GM12878 (cell line): ENCODE measurements around the gene STXBP2. TPM values are rescaled to one million over a fixed set of nuclear protein-coding genes. Genes with fewer than 3 reads are reported as not detected.

ENCODE experiments used
- ATAC-seq: fragments of 200-7000 bp; cut with Tn5 transposase; 3 replicates; pipeline ENCODE4 v1.9.1; 2020; ENCODE audit warnings: mild to moderate bottlenecking, moderate library complexity
- BruUV-seq: library from RNA; stranded (reverse); fragments of 400-500 nt; replicated peaks from 2 replicates; lab custom pipeline; 2021; lab: Mats Ljungman, UMichigan
- CTCF ChIA-PET: fragments of 300-600 bp; sonication (Branson Sonifier 250); formaldehyde crosslinking; extraction: SDS; loops from one replicate; lab custom pipeline; 2021; ENCODE audit warnings: inconsistent platforms; lab: Yijun Ruan, JAX
- POLR2A ChIA-PET: fragments of 350-600 bp; formaldehyde crosslinking; extraction: SDS; loops from one replicate; lab custom pipeline; 2021; ENCODE audit warnings: inconsistent platforms; lab: Charles Lee
- RAD21 ChIA-PET: fragments of 300-600 bp; sonication (Branson Sonifier 250); formaldehyde crosslinking; loops from one replicate; lab custom pipeline; 2023; ENCODE audit warnings: antibody characterized with exemption; ENCODE audit not compliant: unreplicated experiment; lab: Charles Lee
- SMC1A ChIA-PET: fragments of 300-600 bp; sonication (Branson Sonifier 250); formaldehyde crosslinking; loops from one replicate; lab custom pipeline; 2023; ENCODE audit not compliant: unreplicated experiment, uncharacterized antibody; lab: Charles Lee
- DNase-seq: peaks from one replicate; pipeline ENCODE4 v3.0.0-alpha.2; 2011; ENCODE audit warnings: low read depth, low spot score
- FAIRE-seq: peaks from 3 replicates; lab custom pipeline; 2011; peaks lifted over from hg19 to GRCh38; lab: Jason Lieb, UNC
- H2AFZ ChIP-seq: 2 replicates; pipeline ENCODE4 v1.6.0; 2011; ENCODE audit warnings: low read depth, low read length, control low read depth; ENCODE audit not compliant: control insufficient read depth
- H3K27ac ChIP-seq: 2 replicates; pipeline ENCODE4 v1.5.1; 2011; ENCODE audit warnings: control low read depth; ENCODE audit not compliant: control insufficient read depth, insufficient read depth
- H3K27me3 ChIP-seq, 2 experiments: replicated peaks in 1 of 2; 2 replicates each; pipeline versions ENCODE4 v1.6.0 to v1.6.1; 2011; ENCODE audit warnings: low read length in 1 of 2; ENCODE audit not compliant: control insufficient read depth in 2 of 2, insufficient read depth in 2 of 2
- H3K36me3 ChIP-seq, 2 experiments: 2 replicates each; pipeline ENCODE4 v1.5.1; 2011; ENCODE audit warnings: low read length in 1 of 2; ENCODE audit not compliant: control insufficient read depth in 2 of 2, insufficient read depth in 2 of 2
- H3K4me1 ChIP-seq: 2 replicates; pipeline ENCODE4 v1.6.1; 2011; ENCODE audit warnings: mild to moderate bottlenecking, low read length, moderate library complexity, mixed read lengths; ENCODE audit not compliant: control insufficient read depth, insufficient read depth
- H3K4me2 ChIP-seq: 2 replicates; pipeline ENCODE4 v1.6.0; 2011; ENCODE audit warnings: control low read depth; ENCODE audit not compliant: control insufficient read depth, insufficient read depth
- H3K4me3 ChIP-seq: fragments of 200-600 bp; sonication (generic); 2 replicates; pipeline ENCODE4 v1.5.1; 2016
- H3K79me2 ChIP-seq: 2 replicates; pipeline ENCODE4 v1.6.0; 2011; ENCODE audit warnings: low read length; ENCODE audit not compliant: control insufficient read depth, insufficient read depth
- H3K9ac ChIP-seq: 2 replicates; pipeline ENCODE4 v1.8.0; 2011; ENCODE audit warnings: low read length, control low read depth, mixed read lengths; ENCODE audit not compliant: control insufficient read depth, insufficient read depth
- H3K9me3 ChIP-seq: replicated peaks from 3 replicates; pipeline ENCODE4 v1.5.1; 2011; ENCODE audit warnings: mild to moderate bottlenecking, low read length; ENCODE audit not compliant: control insufficient read depth, insufficient read depth
- H4K20me1 ChIP-seq: 2 replicates; pipeline ENCODE4 v1.6.0; 2011; ENCODE audit not compliant: control insufficient read depth, insufficient read depth
- BCL11A ChIP-seq: IDR thresholded peaks from 2 replicates; pipeline ENCODE4 v1.6.1; 2011; ENCODE audit warnings: low read depth, low read length
- CHD1 ChIP-seq: IDR thresholded peaks from 2 replicates; pipeline ENCODE4 v1.6.1; 2012; ENCODE audit warnings: low read depth, low read length, improper control_type of control experiment
- CREM ChIP-seq: IDR thresholded peaks from 2 replicates; pipeline ENCODE4 v1.6.1; 2014; ENCODE audit warnings: antibody characterized with exemption, low read depth
- E2F4 ChIP-seq: IDR thresholded peaks from 2 replicates; pipeline ENCODE4 v1.6.1; 2012; ENCODE audit warnings: low read depth, low read length, improper control_type of control experiment
- GABPA ChIP-seq: IDR thresholded peaks from 2 replicates; pipeline ENCODE4 v1.6.1; 2014; ENCODE audit warnings: antibody characterized with exemption, low read depth, mild to moderate bottlenecking, inconsistent platforms
- HDAC6 ChIP-seq: fragments of 200-600 bp; sonication (generic); IDR thresholded peaks from one replicate; pipeline ENCODE4 v1.8.0; 2017; ENCODE audit warnings: antibody characterized with exemption; ENCODE audit not compliant: unreplicated experiment
- HDGF ChIP-seq: fragments of 450-650 bp; IDR thresholded peaks from 2 replicates; pipeline ENCODE4 v1.6.1; 2016; ENCODE audit warnings: antibody characterized with exemption
- IRF4 ChIP-seq: IDR thresholded peaks from 2 replicates; pipeline ENCODE4 v1.6.1; 2011; ENCODE audit warnings: low read depth, low read length
- MTA3 ChIP-seq: IDR thresholded peaks from 2 replicates; pipeline ENCODE4 v1.6.1; 2012; ENCODE audit warnings: low read length, inconsistent platforms, borderline replicate concordance
- POLR2A ChIP-seq: IDR thresholded peaks from 2 replicates; pipeline ENCODE4 v1.6.1; 2011; ENCODE audit warnings: low read depth, mild to moderate bottlenecking, low read length
- SMARCA5 ChIP-seq: fragments of 450-650 bp; IDR thresholded peaks from 2 replicates; pipeline ENCODE4 v1.6.1; 2017; ENCODE audit warnings: mild to moderate bottlenecking
- STAT1 ChIP-seq: fragments of 450-650 bp; conservative IDR thresholded peaks from 2 replicates; pipeline ENCODE4 v1.6.1; 2014; ENCODE audit warnings: antibody characterized with exemption, mild to moderate bottlenecking
- ZNF622 ChIP-seq: fragments of 450-650 bp; IDR thresholded peaks from 2 replicates; pipeline ENCODE4 v1.6.1; 2017; ENCODE audit warnings: mild to moderate bottlenecking, inconsistent platforms
- WGBS: methylation state at CpG from one replicate; pipeline ENCODE4 v1.1.6; 2016; ENCODE audit warnings: low lambda C conversion rate; ENCODE audit not compliant: insufficient replicate concordance, insufficient coverage; ENCODE audit errors: missing lambda C conversion rate; 5-methylcytosine and 5-hydroxymethylcytosine counted together
- in situ Hi-C: fragments of 300-500 bp; cut with MboI; formaldehyde crosslinking; loops from 9 replicates; pipeline ENCODE4 v1.14.3; 2018; ENCODE audit warnings: mixed read lengths
- intact Hi-C: fragments of 100-400 bp; cut with micrococcal nuclease; formaldehyde crosslinking; loops from one replicate; pipeline ENCODE4 v1.14.2; 2022; ENCODE audit not compliant: unreplicated experiment
- polyA plus RNA-seq, 11 experiments: library from polyadenylated mRNA; depleted of rRNA in 4 of 11; unstranded in 6 of 11; stranded (reverse) in 5 of 11; fragments of >200 nt; fragmentation: Nextera tagmentation in 4 of 11; fragmentation: Illumina TruSeq in 1 of 11; extraction: Ambion mirVana in 4 of 11; extraction: Trizol in 1 of 11; gene quantifications; 1 replicate in 1 of 11; 2 replicates in 10 of 11; pipeline versions ENCODE4 v1.2.1 to v1.2.3, GENCODE V29; 2011 to 2016; ENCODE audit warnings: inconsistent platforms in 2 of 11, missing spikeins in 2 of 11, low read depth in 1 of 11
- total RNA-seq, 4 experiments: library from RNA; depleted of rRNA in 3 of 4; stranded (reverse); fragments of >200 nt in 3 of 4; fragmentation: Illumina TruSeq in 1 of 4; extraction: Trizol in 1 of 4; gene quantifications; 2 replicates each; pipeline versions ENCODE4 v1.2.1 to v1.2.3, GENCODE V29; 2013 to 2021
- TF ChIP-seq, protein P1 (sequence below): IDR thresholded peaks from 2 replicates; pipeline ENCODE4 v1.6.1; 2012; ENCODE audit warnings: improper control_type of control experiment, low read depth, low read length; ENCODE audit not compliant: insufficient replicate concordance
- TF ChIP-seq, protein P2 (sequence below): fragments of 150-350 bp; IDR thresholded peaks from 2 replicates; pipeline ENCODE4 v1.6.1; 2014; ENCODE audit warnings: mild to moderate bottlenecking, low read depth, low read length

STXBP2 gene
- total and polyA plus RNA-seq, 10 of the 15 experiments (the other 5 are each of a cell fraction or from before 2014, with no cell fraction given), result 2.6 to 111 (median 61.4) TPM

- TF ChIP-seq, protein P1, sequence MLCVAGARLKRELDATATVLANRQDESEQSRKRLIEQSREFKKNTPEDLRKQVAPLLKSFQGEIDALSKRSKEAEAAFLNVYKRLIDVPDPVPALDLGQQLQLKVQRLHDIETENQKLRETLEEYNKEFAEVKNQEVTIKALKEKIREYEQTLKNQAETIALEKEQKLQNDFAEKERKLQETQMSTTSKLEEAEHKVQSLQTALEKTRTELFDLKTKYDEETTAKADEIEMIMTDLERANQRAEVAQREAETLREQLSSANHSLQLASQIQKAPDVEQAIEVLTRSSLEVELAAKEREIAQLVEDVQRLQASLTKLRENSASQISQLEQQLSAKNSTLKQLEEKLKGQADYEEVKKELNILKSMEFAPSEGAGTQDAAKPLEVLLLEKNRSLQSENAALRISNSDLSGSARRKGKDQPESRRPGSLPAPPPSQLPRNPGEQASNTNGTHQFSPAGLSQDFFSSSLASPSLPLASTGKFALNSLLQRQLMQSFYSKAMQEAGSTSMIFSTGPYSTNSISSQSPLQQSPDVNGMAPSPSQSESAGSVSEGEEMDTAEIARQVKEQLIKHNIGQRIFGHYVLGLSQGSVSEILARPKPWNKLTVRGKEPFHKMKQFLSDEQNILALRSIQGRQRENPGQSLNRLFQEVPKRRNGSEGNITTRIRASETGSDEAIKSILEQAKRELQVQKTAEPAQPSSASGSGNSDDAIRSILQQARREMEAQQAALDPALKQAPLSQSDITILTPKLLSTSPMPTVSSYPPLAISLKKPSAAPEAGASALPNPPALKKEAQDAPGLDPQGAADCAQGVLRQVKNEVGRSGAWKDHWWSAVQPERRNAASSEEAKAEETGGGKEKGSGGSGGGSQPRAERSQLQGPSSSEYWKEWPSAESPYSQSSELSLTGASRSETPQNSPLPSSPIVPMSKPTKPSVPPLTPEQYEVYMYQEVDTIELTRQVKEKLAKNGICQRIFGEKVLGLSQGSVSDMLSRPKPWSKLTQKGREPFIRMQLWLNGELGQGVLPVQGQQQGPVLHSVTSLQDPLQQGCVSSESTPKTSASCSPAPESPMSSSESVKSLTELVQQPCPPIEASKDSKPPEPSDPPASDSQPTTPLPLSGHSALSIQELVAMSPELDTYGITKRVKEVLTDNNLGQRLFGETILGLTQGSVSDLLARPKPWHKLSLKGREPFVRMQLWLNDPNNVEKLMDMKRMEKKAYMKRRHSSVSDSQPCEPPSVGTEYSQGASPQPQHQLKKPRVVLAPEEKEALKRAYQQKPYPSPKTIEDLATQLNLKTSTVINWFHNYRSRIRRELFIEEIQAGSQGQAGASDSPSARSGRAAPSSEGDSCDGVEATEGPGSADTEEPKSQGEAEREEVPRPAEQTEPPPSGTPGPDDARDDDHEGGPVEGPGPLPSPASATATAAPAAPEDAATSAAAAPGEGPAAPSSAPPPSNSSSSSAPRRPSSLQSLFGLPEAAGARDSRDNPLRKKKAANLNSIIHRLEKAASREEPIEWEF, result no peak
- no peak for TF ChIP-seq SMARCA5
- TF ChIP-seq IRF4, result no peak
- TF ChIP-seq CHD1, result no peak
Measured at GRCh38 chr19:7638802-7639465, 2.0 kb downstream of the STXBP2 start (continued).

DNA sequence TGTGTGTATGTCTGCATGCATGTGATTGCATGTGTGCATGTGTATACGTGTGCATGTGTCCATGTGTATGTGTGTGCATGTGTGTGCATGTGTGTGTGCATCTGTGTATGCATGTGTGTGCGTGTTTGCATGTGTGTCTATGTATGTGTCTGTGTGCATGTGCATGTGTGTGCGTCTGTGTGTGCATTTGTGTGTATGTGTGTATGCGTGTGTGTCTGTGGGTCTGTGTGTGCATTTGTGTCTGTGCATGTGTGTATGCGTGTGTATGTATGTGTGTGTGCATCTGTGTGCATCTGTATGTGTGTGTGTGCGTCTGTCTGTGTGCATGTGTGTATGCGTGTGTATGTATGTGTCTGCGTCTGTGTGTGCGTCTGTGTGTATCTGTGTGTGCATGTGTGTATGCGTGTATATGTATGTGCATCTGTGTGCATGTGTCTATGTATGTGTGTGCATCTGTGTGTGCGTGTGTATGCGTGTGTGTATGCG lies 3.0 kb downstream of the STXBP2 start:
- POLR2A ChIA-PET, result no interaction called here
- H3K27me3 ChIP-seq, result no peaks in the 10 kb centered on the region
- H3K79me2 ChIP-seq, result peaks cover 18% of the 10 kb centered on the region
- BruUV-seq, result no TSS peak
- no peak overlapping the region for H3K9ac ChIP-seq
- intact Hi-C loops (no loop called here), in situ Hi-C loops (no loop called here)
- RAD21 ChIA-PET, result no interaction called here
- H3K36me3 ChIP-seq, result peaks cover 0 to 7% of the 10 kb centered on the region in 2 experiments; a peak in 3 of 4 replicates
- no peak overlapping the region for H3K4me2 ChIP-seq
- no peak overlapping the region for H3K27ac ChIP-seq
- no peak overlapping the region for H3K4me3 ChIP-seq
- CTCF ChIA-PET, result no interaction called here
- SMC1A ChIA-PET, result no interaction called here
- DNase-seq, result no peak
- H2AFZ ChIP-seq, result no peak overlapping the region
- no peaks in the 10 kb centered on the region; the same call in 2 of the 3 replicates for H3K9me3 ChIP-seq
- peaks cover 14% of the 10 kb centered on the region for H3K4me1 ChIP-seq
- no peaks in the 10 kb centered on the region for H4K20me1 ChIP-seq
- 98% methylated on average over 13 of the region's 13 CpGs for WGBS
- no peak for ATAC-seq
- FAIRE-seq, result no peak
- TF ChIP-seq HDGF (0 out of 2 replicates have a peak, but pooled peaks have one; percentile 70), BCL11A (no peak), MTA3 (no peak), ZNF622 (no peak), GABPA (no peak), CREM (no peak), STAT1 (no peak), HDAC6 (no peak), E2F4 (no peak), POLR2A (peak; percentile 71)
- TF ChIP-seq, protein P2, sequence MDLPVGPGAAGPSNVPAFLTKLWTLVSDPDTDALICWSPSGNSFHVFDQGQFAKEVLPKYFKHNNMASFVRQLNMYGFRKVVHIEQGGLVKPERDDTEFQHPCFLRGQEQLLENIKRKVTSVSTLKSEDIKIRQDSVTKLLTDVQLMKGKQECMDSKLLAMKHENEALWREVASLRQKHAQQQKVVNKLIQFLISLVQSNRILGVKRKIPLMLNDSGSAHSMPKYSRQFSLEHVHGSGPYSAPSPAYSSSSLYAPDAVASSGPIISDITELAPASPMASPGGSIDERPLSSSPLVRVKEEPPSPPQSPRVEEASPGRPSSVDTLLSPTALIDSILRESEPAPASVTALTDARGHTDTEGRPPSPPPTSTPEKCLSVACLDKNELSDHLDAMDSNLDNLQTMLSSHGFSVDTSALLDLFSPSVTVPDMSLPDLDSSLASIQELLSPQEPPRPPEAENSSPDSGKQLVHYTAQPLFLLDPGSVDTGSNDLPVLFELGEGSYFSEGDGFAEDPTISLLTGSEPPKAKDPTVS, result no peak
